B cell (primary cell): ENCODE data around the gene TRIO.

Experiments used
- CTCF ChIP-seq: fragments of 200-600 bp; IDR thresholded peaks from one replicate; pipeline ENCODE4 v1.8.0; 2022; ENCODE audit warnings: antibody characterized with exemption, mild to moderate bottlenecking
- EZH2 ChIP-seq: IDR thresholded peaks from 2 replicates; pipeline ENCODE4 v1.6.1; 2012; ENCODE audit warnings: borderline replicate concordance, low read depth, mild to moderate bottlenecking, moderate library complexity, low read length; ENCODE audit not compliant: insufficient read depth, poor library complexity, severe bottlenecking

GRCh38 chr5:14191325-14191724 lies 48.2 kb downstream of the TRIO start:
- no peak for TF ChIP-seq CTCF
- TF ChIP-seq EZH2: no peak
